ENCODE results near the gene CELSR2.

CELSR2 gene

DNA sequence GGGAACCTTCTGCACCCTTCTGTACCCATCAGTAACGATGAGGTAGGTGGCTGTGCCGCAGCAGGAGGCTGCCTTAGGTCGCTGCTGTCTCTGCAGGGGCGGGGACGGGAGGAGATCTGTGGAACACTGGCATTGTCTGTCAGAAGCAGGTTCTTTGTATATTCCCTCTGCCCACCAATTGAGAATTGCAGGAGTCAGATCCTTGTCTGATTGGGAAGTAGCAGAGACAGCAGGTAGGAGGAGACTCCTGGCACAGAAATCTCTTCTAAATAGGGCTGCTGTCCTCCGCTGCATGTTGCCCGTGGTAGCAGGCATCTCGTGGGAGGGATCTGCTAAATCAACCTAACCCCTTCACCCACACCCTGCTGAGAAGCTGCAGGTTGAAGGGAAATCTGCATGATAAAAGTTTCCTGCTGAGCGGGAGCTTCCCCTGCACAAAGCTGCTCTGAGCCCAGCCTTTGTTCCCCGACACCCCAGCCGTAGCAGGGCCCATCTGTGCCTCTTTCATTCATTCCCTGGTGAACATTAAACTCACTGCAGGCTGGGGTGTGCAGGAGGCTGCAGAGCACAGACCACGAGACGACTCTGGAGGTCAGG is 19.7 kb upstream of the CELSR2 start:
- TF ChIP-seq, protein P1, sequence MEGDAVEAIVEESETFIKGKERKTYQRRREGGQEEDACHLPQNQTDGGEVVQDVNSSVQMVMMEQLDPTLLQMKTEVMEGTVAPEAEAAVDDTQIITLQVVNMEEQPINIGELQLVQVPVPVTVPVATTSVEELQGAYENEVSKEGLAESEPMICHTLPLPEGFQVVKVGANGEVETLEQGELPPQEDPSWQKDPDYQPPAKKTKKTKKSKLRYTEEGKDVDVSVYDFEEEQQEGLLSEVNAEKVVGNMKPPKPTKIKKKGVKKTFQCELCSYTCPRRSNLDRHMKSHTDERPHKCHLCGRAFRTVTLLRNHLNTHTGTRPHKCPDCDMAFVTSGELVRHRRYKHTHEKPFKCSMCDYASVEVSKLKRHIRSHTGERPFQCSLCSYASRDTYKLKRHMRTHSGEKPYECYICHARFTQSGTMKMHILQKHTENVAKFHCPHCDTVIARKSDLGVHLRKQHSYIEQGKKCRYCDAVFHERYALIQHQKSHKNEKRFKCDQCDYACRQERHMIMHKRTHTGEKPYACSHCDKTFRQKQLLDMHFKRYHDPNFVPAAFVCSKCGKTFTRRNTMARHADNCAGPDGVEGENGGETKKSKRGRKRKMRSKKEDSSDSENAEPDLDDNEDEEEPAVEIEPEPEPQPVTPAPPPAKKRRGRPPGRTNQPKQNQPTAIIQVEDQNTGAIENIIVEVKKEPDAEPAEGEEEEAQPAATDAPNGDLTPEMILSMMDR (IDR thresholded peaks at IDR 0.05; ENCODE audit: borderline replicate concordance, insufficient read depth, low read depth, low read length): no peak
- H3K4me3 ChIP-seq (ENCODE audit: low read depth, low read length): no peak overlapping the region

DNA sequence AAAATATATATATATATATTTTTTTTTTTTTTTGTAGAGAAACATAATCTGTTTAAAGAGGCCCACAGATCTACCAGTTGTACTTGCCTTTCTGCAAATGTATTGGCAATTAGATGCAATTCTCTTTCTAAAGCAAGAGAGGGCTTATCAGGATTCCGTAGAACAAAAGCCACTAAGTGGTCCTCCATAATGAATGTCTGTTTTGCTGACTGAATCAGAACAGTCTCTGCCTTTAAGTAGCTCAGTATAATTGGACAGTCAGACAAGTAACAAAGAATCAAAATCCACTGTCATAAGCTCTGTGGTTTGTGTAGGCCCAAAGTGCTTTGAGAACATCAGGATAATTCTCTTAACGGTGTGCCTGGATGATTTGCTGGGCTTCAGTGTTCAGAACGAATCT is 18.3 kb upstream of the CELSR2 start:
- TF ChIP-seq, protein P1 (IDR thresholded peaks at IDR 0.05; ENCODE audit: borderline replicate concordance, insufficient read depth, low read depth, low read length): no peak
- H3K4me3 ChIP-seq (ENCODE audit: low read depth, low read length): no peak overlapping the region

DNA sequence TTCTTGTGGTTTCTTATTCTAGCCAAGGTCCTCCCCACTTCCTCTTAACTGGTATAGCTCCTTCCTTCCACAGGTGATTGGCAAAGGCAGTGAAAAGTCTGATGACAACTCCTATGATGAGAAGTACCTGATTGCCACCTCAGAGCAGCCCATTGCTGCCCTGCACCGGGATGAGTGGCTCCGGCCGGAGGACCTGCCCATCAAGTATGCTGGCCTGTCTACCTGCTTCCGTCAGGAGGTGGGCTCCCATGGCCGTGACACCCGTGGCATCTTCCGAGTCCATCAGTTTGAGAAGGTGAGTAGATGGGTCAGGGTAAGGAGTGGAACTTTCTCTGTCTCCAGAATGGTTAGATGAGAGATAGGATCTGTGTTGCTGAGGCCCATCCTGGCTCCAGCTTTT is 14.2 kb upstream of the CELSR2 start:
- no peak overlapping the region for H3K4me3 ChIP-seq (ENCODE audit: low read depth, low read length)
- TF ChIP-seq, protein P1 (IDR thresholded peaks at IDR 0.05; ENCODE audit: borderline replicate concordance, insufficient read depth, low read depth, low read length): no peak

DNA sequence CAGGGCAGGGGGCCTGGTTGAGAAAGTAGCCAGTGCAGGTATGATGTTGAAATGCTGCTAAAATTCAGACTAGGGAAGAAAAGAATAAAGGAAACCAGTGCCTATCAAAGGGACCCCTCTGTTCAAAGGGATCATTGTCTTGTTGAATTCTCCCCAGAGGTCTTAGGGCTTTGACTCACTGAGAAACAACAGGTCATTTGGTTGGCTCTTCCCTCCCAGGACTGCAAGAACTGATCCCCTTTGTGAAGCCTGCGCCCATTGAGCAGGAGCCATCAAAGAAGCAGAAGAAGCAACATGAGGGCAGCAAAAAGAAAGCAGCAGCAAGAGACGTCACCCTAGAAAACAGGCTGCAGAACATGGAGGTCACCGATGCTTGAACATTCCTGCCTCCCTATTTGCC is 11.8 kb upstream of the CELSR2 start:
- TF ChIP-seq, protein P1 (IDR thresholded peaks at IDR 0.05; ENCODE audit: borderline replicate concordance, insufficient read depth, low read depth, low read length): no peak
- no peak overlapping the region for H3K4me3 ChIP-seq (ENCODE audit: low read depth, low read length)

DNA sequence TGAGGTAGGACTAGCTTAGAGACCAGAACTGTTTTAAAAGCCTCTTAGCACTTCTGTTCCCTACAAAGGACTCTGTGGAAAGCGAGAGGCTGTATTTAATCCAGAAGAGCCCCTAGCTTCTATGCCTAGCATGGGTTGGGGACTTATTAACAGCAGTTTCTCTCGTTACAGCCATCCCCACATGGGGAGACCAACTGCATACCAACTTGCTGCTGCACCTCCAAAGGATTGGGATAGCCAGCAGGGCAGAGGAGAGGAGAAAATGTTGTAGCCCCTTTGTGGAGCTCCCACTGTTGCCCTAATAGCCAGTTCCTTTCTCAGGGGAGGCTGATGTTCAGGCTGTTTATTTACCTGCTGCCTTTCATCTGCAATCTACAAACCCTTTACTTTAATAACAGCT is 11.0 kb upstream of the CELSR2 start:
- TF ChIP-seq, protein P1 (IDR thresholded peaks at IDR 0.05; ENCODE audit: borderline replicate concordance, insufficient read depth, low read depth, low read length): no peak

DNA sequence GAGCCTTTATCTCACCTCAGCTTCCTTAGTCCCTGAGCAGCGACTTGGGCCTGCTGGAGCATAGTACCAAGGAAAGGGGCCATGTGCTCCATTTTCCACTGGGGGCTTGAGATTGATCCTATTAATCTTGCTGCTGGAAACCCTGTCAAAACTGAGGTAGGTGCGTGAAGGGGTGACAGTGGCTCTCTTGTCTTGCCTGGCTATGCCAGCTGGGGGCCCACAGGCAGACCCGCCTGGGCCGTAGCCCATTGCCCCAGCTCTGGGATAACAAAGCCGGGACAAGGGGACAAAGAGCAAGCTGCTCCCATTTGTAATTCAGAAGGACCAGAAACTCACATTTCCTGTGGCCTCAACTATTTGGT is 10.3 kb upstream of the CELSR2 start:
- H3K4me3 ChIP-seq (ENCODE audit: low read depth, low read length): no peak overlapping the region
- TF ChIP-seq, protein P1 (IDR thresholded peaks at IDR 0.05; ENCODE audit: borderline replicate concordance, insufficient read depth, low read depth, low read length): no peak

More for the DNA sequence above, 11.0 kb upstream of the CELSR2 start:
- H3K4me3 ChIP-seq (ENCODE audit: low read depth, low read length): no peak overlapping the region

DNA sequence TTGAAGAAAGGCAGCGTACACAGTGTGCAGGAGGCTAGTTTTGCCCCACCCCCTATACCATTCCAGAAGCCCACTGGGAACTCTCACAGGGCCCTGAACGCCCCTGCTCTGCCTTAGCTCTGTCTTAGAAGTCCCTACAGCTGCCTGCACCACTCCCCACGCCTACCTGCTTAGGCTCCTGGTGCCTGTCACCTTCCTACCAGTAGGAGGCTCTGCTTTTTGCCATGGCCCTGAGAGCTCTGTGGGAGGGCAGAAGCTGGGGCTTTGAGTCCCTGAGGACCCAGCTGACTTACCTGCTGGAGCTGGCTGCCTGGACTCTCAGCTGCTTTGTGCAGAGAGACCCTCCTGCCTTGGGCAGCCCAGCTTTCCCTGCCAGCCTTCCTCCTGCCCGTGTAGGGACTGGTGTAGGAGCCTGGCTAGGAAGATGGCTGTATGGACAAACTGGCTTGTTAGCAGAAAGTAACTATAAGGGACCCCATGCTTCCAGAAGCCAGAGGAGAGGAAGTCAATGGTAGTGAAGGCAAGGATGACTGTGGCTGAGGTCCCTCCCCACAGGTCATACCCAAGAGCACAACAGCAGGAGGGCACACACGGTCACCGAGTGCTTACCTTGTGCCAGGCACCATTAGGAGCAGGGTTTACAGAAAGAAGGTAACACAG is 9.8 kb upstream of the CELSR2 start:
- TF ChIP-seq, protein P1 (IDR thresholded peaks at IDR 0.05; ENCODE audit: borderline replicate concordance, insufficient read depth, low read depth, low read length): peak; percentile 66
- H3K4me3 ChIP-seq (ENCODE audit: low read depth, low read length): no peak overlapping the region

Data from GM12875 (cell line).